HG03439 (cell line): Measurements from ENCODE around the gene BEND4.

ENCODE experiments used
- ATAC-seq: cut with Tn5 transposase; IDR thresholded peaks from one replicate; pipeline ENCODE4 v1.9.1; 2021; ENCODE audit warnings: mild to moderate bottlenecking, moderate library complexity; ENCODE audit not compliant: unreplicated experiment

Gene BEND4

GRCh38 chr4:42112846-42113245 lies 39.6 kb downstream of the BEND4 start:
- ATAC-seq, result no peak

- no peak for ATAC-seq
Observed at GRCh38 chr4:42104521-42104920, 47.9 kb downstream of the BEND4 start.

- ATAC-seq, result no peak
Observed at GRCh38 chr4:42101446-42101975, 50.9 kb downstream of the BEND4 start.

DNA sequence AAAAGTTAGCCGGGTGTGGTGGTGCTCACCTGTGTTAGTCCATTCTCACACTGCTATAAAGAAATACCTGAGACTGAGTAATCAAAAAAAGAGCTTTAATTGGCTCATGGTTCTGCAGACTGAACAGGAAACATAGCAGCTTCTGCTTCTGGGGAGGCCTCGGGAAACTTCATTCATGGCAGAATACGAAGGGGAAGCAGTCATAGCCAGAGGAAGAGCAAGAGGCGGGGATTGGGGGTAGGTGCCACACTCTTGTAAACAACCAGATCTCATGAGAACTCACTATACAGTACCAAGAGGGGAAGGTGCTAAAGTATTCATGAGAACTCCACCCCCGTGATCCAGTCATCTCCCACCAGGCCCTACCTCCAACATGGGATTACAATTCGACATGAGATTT lies 64.1 kb downstream of the BEND4 start:
- no peak for ATAC-seq

DNA sequence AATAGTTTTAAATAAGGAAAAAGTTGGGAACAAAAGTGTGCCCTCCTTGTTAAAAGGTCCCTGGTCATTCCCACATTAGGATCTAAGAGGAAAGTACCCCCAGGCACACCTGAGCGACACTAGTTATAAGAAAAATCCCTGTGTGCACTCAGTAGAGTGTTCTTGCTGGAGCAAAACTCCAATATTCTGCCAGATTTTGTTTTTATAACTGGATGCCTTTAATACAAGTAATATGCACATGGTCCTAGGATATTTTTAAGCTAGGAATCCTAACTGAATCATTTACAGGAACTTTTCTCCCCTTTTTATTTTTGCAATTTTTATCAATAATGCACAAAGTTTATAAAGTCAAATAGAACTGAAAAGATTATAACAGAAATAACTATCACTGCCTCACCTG lies 68.6 kb downstream of the BEND4 start:
- ATAC-seq, result no peak

DNA sequence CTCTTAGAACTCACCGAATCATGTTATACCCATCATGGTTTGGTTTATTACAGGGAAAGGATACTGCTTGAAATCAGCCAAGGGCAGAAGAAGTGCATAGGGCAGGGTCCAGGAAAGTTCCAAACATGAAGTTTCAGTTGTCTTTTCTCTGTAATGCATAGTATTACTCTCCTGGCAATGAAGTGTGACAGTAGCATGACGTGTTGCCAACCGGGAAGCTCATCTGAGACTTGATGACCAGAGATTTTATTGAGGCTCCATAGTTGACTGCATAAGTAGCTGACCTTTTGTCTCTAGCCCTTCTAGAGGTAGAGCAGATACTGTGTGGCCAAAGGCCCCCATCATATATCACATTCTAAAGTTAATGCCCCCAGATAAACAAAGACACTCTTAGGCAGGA lies 72.1 kb downstream of the BEND4 start:
- no peak for ATAC-seq

DNA sequence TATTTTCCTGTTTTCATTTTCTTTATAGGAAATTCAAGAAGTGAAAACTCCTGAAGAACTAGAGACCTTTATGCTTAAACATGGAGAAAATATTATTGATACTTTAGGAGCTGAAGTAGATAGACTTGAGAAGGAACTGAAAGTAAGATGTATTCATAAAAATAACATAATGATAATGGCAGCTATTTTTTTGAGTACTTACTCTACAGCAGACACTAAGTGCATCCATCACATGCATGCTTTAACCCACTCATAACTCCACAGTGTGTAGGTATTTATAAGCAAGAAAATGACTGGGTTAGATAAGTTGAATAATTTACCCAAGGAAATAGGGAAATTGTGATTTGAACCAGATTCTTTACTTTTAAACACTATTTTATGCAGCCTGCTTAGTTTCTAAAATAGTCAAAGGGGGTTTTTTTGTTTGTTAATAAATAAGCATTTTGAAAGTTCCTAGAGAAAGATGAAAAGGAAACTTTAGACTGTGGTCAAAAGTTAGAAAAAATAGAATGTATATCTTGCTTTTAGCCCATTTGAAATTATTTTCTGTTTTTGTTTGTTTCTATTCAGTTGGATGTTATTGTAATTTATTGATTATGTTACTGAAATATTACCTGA lies 74.2 kb downstream of the BEND4 start:
- peak; percentile 88 for ATAC-seq

- ATAC-seq, result no peak
Observed at GRCh38 chr4:42074294-42074693, 78.2 kb downstream of the BEND4 start.

DNA sequence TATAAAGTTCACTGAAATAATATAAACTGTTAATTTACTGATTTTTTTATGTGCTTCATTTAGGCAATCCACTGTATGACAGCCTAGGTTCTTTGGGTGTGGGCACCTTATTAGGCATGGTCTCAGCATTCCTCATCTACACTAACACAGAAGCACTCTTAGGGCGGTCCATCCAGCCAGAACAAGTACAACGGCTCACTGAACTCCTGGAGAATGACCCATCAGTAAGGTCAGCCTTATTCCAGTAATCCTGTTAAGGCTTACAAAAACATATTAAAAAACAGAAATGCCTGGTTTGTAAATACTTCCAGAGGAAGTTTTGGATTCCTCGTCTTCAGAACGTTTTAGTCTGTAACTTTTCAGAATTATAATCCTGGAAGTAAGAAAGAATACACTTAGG lies 82.0 kb downstream of the BEND4 start:
- no peak for ATAC-seq

DNA sequence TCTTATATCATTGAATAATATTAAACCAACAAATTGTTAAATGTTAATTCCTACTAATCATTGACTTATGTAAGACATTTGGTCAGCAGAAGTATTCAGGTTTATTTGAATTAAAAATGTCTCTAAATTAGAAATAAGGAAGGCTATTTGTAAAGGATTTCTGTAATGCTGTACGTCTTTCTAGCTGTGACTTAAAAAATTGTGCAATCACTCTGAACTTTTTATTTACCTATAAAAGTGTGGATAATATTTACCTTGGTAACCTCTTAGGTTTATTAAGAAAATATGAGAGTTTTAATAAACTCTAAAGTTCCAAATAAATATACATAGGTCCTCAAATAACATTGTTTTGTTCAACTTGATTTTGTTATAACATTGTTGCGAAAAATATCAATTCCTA lies 85.2 kb downstream of the BEND4 start:
- no peak for ATAC-seq

GRCh38 chr4:42066402-42066801 lies 86.1 kb downstream of the BEND4 start:
- ATAC-seq, result no peak
